Mucosa of descending colon (tissue), 3 donors: ENCODE measurements around the gene SPACDR. TPM values are rescaled to one million over a fixed set of nuclear protein-coding genes. Genes with fewer than 3 reads are reported as not detected.
"Not testable (repeated sequence)": the region's sequence is repeated elsewhere in the genome, so short reads cannot be mapped to it uniquely, and the experiment has no call there.

Source experiments
- ATAC-seq: fragments of 200-7000 bp; cut with Tn5 transposase; one replicate; pipeline ENCODE4 v1.9.1; 2020; ENCODE audit warnings: mild to moderate bottlenecking, moderate library complexity
- DNase-seq, 3 donors: peaks; one replicate each; pipeline ENCODE4 v3.0.0-alpha.2; 2020
- H3K36me3 ChIP-seq: fragments of 200-600 bp; one replicate; pipeline ENCODE4 v1.8.0; 2021; ENCODE audit warnings: low read depth, mild to moderate bottlenecking
- H3K4me1 ChIP-seq: fragments of 200-600 bp; one replicate; pipeline ENCODE4 v1.8.0; 2021; ENCODE audit warnings: low read depth, mild to moderate bottlenecking
- H3K4me3 ChIP-seq: fragments of 200-600 bp; one replicate; pipeline ENCODE4 v1.8.0; 2021; ENCODE audit warnings: mild to moderate bottlenecking
- H3K9me3 ChIP-seq: fragments of 200-600 bp; one replicate; pipeline ENCODE4 v1.8.0; 2021; ENCODE audit warnings: mild to moderate bottlenecking
- intact Hi-C, 2 donors: fragments of 100-400 bp; cut with DNase I in 1 of 2; cut with micrococcal nuclease in 1 of 2; formaldehyde crosslinking; loops; one replicate each; pipeline versions ENCODE4 v1.11.0 to v1.11.1; 2022; cut with DNase I, micrococcal nuclease
- total RNA-seq, 3 donors: library from RNA; stranded (reverse); fragmentation: NEBNext Ultra II Directional in 2 of 3; extraction: Animal tissue kit (Norgen Biotek cat#: 25700) in 2 of 3; gene quantifications; one replicate each; pipeline versions ENCODE4 v1.2.1 to v1.2.4, GENCODE V29; 2021 to 2023
- TF ChIP-seq, protein P1 (sequence below): fragments of 200-600 bp; IDR thresholded peaks from one replicate; pipeline ENCODE4 v1.8.0; 2022; ENCODE audit warnings: antibody characterized with exemption, mild to moderate bottlenecking
- donor health status: DM: no; HTN: no; CAD: no; lungs with moderate emphysema.
- donor health status: DM: no; HTN: no; CAD: no.
- donor health status: DM: no; HTN: yes; CAD: no.

Gene SPACDR
- total RNA-seq, 3 donors from 2014 or later = 0.43 to 1.0 (median 0.96) TPM

DNA sequence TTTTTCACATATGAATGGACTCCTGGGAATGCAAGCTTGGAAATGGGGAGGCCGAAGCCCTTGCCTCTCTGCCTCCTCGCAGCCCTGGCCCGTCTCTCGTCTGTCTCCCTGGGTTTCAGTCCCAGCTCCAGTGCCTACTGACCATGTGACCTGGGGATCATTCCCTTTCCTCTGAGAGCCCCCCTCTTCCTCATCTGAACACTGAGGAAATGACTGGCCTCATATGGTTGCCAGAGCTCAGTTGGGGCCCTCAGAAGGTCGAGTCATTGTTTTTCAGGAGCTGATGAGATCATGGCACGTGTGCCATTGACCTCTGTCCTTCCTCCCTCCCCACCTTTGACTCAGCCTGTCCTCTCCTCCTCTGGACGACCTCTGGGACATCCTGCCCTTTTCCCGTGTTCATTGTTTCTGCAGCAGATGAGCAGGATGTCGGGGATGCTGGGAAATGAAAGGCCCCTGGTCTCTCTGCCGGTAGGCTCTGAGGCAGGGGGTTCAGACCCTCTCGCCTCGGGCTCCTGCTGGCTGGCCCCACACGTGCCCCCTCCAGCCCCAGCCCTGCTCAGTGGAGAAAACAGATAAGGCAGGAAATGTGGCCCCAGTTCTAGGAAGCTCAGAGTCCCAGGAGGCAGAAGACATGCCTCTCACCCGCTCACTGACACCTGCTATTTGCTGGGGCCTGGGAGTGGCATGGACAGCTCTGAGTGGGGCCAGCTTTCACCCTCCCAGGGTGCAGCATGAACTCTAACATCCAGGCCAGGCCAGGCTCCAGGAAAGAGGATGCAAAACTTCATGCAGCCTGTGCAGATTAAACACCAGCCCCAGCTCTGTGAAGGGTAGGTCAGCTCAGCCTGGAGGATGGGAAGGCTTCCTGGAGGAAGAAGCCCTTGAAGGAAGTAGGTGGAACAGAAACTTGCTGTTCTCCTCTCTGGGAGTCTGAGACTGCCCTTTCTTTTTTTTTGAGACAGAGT, 19.5 kb downstream of the SPACDR start:
- Histone ChIP-seq H3K4me1 (no peaks in the 10 kb centered on the region), H3K9me3 (no peaks in the 10 kb centered on the region), H3K36me3 (no peaks in the 10 kb centered on the region), H3K4me3 (no peak overlapping the region)
- intact Hi-C loops = no loop called here
- ATAC-seq = peak; percentile 84
- TF ChIP-seq, protein P1, sequence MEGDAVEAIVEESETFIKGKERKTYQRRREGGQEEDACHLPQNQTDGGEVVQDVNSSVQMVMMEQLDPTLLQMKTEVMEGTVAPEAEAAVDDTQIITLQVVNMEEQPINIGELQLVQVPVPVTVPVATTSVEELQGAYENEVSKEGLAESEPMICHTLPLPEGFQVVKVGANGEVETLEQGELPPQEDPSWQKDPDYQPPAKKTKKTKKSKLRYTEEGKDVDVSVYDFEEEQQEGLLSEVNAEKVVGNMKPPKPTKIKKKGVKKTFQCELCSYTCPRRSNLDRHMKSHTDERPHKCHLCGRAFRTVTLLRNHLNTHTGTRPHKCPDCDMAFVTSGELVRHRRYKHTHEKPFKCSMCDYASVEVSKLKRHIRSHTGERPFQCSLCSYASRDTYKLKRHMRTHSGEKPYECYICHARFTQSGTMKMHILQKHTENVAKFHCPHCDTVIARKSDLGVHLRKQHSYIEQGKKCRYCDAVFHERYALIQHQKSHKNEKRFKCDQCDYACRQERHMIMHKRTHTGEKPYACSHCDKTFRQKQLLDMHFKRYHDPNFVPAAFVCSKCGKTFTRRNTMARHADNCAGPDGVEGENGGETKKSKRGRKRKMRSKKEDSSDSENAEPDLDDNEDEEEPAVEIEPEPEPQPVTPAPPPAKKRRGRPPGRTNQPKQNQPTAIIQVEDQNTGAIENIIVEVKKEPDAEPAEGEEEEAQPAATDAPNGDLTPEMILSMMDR = no peak
- peak in 1 of 3 donors; percentile 49 for DNase-seq

DNA sequence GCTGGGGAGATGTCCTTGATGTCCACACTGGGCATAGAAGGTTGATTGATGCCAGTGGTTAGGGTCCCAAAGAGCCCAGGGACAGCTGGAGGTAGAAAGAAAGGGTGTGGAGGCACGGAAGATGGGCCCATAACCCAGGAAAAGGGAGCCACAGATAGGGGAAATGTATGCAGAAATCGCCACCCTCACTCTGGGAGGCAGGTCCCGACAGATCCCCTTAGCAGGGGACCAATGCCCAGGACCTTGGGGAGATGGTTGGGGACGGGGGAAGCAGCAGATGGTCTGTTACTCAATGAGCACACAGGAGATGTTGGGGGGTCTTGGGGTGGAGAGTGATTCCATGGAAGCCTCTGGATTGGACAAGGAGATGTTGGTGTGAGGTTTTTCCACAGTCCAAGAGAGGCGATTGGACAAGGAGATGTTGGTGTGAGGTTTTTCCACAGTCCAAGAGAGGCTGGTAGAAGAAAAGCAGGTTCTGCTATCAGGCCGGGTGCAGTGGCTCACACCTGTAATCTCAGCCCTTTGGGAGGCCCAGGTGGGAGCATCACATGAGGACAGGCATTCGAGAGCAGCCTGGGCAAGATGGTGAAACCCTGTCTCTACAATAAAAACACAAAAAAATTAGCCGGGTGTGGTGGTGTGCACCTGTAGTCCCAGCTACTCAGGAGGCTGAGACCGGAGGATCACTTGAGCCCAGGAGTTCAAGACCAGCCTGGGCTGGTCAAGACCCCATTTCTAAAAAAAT, 20.8 kb downstream of the SPACDR start:
- no peak for DNase-seq
- intact Hi-C loops = no loop called here

GRCh38 chr7:100441641-100442535, 22.2 kb downstream of the SPACDR start:
- no peak overlapping the region for H3K4me3 ChIP-seq
- H3K9me3 ChIP-seq = no peaks in the 10 kb centered on the region
- TF ChIP-seq, protein P1 = no peak
- ATAC-seq (no peak), DNase-seq (no peak)
- no peaks in the 10 kb centered on the region for H3K36me3 ChIP-seq
- no peaks in the 10 kb centered on the region for H3K4me1 ChIP-seq
- intact Hi-C loops = no loop called here

More for the DNA sequence above, 20.8 kb downstream of the SPACDR start:
- Histone ChIP-seq H3K36me3 (no peaks in the 10 kb centered on the region), H3K9me3 (no peaks in the 10 kb centered on the region), H3K4me3 (no peak overlapping the region), H3K4me1 (no peaks in the 10 kb centered on the region)
- ATAC-seq = no peak
- TF ChIP-seq, protein P1 = no peak

GRCh38 chr7:100439244-100439643, 24.8 kb downstream of the SPACDR start:
- DNase-seq, H3K9me3 ChIP-seq, intact Hi-C loops, H3K36me3 ChIP-seq, H3K4me3 ChIP-seq, ATAC-seq: not testable (repeated sequence)
- H3K4me1 ChIP-seq = peaks cover 10% of the 10 kb centered on the region

DNA sequence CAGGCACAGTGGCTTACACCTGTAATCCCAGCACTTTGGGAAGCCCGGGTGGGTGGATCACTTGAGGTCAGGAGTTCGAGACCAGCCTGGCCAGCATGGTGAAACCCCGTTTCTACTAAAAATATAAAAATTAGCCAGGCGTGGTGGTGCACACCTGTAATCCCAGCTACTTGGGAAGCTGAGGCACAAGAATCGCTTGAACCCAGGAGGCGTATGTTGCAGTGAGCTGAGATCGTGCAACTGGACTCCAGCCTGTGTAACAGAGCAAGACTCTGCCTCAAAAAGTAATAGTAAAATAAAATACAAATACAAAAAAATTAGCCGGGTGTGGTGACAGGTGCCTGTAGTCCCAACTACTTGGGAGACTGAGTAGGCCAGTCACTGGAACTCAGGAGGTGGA, 25.3 kb downstream of the SPACDR start:
- peaks cover 12% of the 10 kb centered on the region for H3K4me1 ChIP-seq
- H3K9me3 ChIP-seq, DNase-seq, H3K4me3 ChIP-seq, ATAC-seq, intact Hi-C loops, H3K36me3 ChIP-seq: not testable (repeated sequence)

DNA sequence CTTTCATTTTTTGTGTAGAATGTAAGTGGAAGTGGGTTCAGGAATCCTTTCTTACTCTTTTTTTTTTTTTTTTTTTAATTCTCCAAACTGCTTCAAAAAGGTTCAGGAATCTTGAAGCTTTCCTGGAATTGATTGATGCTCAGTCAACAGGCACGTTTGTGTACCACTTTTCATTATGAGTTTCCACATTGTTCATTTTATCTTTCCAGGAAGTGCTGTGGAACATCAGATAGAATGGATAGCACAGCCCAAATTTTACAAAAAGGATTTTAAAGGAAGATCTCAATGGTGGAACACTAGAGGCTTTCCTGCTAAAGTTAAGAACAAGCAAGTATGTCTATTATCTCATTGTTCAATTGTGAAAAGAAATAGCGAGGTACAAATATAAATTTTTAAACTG, 25.9 kb downstream of the SPACDR start:
- Histone ChIP-seq H3K4me1 (peaks cover 12% of the 10 kb centered on the region), H3K36me3 (no peaks in the 10 kb centered on the region), H3K4me3 (no peak overlapping the region), H3K9me3 (no peaks in the 10 kb centered on the region)
- no peak for DNase-seq
- intact Hi-C loops = no loop called here
- ATAC-seq = no peak
- TF ChIP-seq, protein P1 = no peak
